RPMI7951 (cell line): Measurements from ENCODE around the gene TENM4. TPM values are rescaled to one million over a fixed set of nuclear protein-coding genes. Genes with fewer than 3 reads are reported as not detected.
A peak's percentile ranks its signal among the peaks of the same experiment; 100 is the strongest.

ENCODE experiments used
- DNase-seq: peaks from one replicate; pipeline ENCODE4 v3.0.0-alpha.2; 2012; ENCODE audit warnings: low read depth
- total RNA-seq: library from RNA; depleted of rRNA; stranded (reverse); fragments of >200 nt; shearing (Covaris generic); gene quantifications from 2 replicates; pipeline ENCODE4 v1.2.3, GENCODE V29; 2014

TENM4 gene
- total RNA-seq, 1 experiment from 2014 or later: 25.1 TPM

DNA sequence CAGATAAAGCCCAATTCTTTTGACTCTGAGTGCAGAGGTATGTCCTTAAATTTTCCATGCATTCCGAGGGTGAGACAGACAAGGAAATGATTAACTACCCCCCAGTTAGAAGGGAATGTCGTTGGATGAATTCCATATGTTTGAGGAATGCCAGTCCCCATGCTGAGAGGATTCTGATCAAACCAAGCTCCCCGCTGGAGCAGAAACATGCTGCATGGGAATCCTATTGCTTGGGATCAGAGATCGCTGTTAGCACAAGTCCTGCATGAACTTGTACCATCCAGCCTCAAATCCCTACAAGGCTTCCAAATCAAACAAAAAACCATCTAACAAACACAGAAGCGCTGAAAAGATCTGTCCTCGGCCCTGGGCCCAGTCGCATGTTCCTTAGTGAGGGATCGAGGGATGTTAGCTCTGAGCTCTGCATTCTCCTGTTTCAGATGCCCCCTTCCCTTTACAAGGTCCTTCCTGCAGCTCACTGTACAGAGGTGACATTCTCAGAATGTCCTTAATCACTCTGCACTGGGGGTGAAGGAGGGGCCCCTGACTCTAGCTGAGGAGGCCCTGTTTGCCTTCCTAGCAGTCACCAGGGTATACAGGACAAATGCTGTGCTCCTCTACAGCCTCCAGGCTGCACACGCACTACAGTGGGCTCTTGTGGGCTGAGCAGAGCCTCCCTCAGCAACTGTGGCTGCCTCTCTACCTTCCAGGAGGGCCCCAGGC lies 353.4 kb downstream of the TENM4 start:
- DNase-seq: peak; percentile 95

DNA sequence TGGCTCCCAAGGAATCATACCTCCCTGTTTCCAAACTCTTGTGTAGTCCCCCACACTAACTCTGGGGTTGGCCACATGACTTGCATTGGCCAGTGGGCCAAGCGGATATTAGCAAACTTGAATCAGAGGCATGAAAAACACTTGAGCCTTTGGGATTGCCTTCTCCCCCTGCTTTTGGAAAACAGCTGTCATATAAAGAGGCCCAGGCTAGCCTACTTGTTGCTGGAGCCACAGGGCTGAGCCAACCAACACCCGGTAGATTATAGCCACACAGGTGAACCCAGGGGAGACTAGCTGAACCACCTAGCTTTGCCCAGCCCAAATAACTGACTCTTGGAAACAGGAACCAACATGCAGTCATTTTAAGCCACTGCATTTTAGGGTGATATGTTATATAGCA lies 354.8 kb downstream of the TENM4 start:
- peak; percentile 44 for DNase-seq

- no peak for DNase-seq
Observed at GRCh38 chr11:79084382-79084781, 356.4 kb downstream of the TENM4 start.

- peak; percentile 65 for DNase-seq
Observed at GRCh38 chr11:79083352-79083751, 357.5 kb downstream of the TENM4 start.

DNA sequence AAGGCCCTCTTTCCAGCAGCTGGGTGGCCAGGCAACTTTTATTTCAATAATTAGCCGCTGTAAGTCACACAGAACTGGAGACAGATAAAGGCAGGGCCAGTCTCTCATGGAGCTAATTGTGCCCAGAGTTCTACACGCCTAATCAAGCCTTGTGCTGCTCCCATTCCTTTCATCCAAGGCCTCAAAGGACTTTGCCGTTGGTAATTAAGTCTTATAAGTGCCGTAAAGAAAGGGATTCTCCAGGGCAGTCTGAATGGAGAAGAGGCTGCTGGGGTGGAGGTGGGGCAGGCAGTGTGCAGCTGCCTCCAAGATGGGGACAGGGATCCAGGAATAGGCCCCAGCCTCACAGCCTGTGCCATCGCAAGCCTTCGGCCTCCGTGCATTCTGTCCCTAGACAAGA lies 357.9 kb downstream of the TENM4 start:
- no peak for DNase-seq

- DNase-seq: no peak
Observed at GRCh38 chr11:79082280-79082679, 358.6 kb downstream of the TENM4 start.

GRCh38 chr11:79081471-79082031 lies 359.3 kb downstream of the TENM4 start:
- peak; percentile 93 for DNase-seq

DNA sequence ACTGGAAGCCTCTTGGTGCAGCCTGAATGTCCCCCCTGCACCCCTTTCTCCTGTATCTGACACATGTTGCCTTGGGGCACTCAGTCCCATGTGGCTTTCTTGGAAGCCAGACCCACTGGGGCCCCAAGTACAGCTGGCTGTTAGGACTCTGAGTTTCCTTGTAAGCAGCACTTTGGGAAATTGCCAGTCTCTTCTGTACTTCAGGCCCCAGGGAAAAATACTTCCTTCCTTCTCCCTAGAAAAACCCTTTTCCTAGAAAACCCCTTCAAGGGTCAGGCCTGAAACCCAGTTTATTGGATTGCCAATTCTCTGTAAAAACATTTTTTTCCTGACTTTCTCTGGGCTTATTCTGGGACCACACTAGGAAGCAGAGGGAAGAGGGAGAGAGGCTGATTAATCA lies 360.3 kb downstream of the TENM4 start:
- DNase-seq: peak; percentile 99

GRCh38 chr11:79078999-79079398 lies 361.8 kb downstream of the TENM4 start:
- no peak for DNase-seq

DNA sequence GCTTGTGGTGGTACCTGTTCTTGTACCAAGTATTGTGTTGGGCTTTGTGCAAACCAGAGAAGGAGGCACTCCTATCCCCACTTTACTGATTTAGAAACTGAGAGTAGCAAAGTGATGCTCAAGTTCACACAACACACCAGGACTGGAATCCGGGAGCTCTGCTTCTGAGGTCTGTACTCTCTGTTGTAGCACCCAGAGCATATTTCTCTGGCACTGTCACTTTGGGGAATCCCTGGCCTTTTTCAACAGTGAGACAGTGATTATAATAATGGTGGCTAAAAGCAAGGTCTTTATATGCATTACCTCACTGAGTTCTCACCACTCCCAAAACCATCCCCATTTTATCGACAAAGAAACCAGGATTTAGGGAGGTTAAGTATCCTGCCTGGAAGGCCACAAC lies 362.4 kb downstream of the TENM4 start:
- no peak for DNase-seq

GRCh38 chr11:79077702-79078330 lies 363.0 kb downstream of the TENM4 start:
- no peak for DNase-seq

DNA sequence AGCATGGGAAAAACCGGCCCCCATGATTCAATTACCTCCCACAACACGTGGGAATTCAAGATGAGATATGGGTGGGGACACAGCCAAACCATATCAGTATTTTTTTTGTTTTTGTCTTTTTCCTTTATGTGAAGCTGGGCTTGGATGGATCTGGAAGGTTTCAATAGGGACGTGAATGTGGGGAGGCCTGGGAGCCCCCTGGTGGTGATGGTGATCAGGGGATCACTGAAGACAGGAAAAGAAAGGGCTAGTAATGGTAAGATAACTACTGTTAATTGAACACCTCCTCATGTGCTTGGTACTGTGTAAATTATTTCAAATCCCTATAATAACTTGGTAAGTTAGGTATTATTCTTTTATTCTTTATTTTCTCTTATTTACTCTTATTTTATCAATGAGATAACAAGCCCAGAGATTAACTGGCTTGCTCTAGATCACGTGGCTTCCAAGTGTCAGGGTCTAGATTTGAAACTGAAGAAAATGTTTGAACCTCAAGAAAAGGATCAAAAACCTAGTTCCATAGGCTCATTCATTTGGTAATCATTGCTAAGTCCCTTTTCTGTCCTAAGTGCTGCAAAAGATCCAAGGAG lies 364.2 kb downstream of the TENM4 start:
- peak; percentile 62 for DNase-seq

DNA sequence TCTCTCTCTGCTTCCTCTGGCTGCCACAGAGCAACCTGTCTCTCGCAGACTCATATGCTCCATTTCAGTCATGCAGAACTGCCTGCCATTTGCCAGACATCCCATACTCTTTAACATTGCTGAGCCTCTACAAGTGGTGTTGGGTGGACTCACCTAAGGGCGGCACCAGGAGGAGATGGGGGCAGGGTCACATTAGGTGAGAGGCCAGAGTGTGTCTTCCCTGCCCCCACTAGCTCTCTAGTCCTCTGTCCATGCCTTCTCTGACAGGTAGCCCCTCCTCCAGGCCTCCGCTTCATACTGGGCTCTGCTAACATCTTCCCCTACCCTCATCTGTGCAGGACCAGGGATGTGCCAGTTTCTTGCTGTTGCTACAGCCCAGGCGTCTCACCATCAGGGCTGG lies 366.3 kb downstream of the TENM4 start:
- DNase-seq: no peak

DNA sequence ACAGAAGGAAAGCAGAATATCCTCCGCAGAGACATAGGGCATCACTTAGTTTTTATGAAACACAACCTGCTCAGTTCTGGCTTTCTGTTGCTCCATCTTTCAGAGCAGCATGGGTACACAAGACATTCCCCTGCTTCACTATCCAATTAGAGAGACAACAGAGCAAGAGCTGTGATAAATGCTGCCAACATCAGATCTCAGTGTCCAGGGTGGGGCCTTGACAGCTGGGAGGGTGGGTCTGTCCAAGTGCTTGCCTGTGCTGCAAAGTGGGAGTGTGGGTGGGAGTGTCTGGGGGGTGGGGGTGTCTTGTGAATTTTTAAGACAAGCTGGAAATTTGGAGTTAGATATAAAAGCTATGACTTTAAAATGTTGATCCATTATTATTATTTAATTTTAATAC lies 369.6 kb downstream of the TENM4 start:
- no peak for DNase-seq

DNA sequence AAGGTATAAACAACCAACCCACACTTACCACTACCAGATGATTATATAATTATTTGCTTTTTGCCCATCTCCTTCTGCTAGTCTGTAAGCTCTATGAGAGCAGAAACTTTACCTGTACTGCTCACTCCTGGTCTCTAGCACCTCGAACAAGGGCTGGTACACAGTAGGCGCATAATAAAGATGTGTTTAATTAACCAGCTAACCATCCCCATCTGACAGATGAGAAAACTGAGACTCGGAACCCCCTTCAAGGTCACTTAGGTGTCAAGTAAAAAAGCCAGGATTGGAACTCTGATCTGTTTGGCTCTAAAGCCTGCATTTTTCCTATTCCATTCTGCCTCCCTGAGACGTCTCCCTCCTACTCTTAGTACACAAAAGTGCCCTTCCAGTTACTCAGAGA lies 370.3 kb downstream of the TENM4 start:
- no peak for DNase-seq

DNA sequence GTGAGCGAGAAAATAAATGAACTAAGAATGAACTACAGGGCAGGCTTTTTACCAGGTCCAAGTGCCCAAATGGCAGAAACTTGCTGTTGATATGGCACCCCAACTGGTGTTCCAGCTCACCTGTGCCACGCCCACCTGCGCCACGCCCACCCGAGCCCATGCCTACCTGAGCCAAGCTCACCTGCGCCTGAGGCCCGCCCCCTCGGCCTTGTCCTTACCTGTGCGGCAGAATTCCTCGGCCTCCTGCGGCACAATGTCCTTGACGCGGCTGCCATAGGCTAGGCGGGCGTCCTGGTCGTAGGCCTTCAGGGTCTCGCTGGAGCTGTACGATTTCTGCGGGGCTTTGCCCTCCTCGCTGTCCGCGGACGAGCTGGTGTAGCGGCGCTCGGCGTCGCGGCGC lies 371.3 kb downstream of the TENM4 start:
- no peak for DNase-seq

GRCh38 chr11:79068356-79068755 lies 372.5 kb downstream of the TENM4 start:
- DNase-seq: no peak

DNA sequence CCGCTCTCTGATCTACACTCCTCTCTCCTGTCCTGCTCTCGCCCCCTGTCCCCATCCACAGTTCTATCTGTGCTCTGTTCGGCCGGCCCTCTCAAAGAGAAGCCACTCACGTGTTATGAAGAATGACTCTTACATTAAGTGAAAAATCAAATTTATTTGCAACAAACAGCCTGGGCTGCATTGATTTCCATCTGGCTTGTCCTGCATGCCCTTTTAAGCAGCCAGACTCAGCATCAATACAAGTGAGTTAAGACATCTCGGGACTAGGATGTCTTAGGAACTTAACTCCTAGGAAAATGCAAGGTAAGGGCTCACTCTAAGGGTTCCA lies 373.5 kb downstream of the TENM4 start:
- DNase-seq: no peak

DNA sequence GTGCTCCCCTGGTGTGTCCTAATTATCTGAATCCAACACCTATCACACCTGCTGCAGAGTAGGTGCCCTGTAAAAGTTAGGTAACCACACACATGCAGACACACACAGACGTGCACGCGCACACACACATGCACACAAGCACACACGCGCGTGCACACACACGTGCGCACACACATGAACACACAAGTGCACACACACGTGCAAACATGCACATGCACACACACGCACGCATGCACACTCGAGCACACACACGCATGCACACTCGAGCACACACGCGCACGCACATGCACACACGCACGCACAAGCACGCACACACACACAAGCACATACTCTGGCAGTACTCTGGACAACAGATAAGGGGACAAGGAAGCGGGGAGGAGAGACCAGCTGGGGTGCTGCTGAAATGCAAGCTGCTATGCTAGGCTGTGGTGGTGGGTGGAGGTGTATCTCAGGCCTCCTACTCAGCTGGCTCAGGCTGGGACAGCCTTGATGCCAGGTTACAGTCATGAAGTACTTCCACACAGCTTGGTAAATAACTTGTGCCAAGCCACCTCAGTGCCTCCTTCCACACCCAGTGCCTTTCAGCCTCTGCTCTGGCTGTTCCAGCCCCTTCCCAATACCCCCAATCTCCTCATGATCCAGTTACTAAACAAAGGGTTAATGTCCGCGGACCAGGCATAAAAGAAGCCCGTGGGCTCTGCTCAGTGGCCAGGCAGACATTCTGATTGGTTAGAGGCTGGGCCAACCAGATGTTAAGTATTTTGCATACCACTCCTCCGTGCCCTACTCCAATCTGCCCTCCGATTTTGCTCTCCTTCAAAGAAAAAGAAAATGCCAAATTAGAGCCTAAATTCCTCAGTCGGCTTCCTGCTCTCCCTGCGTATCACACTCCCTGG lies 374.1 kb downstream of the TENM4 start:
- DNase-seq: peak; percentile 49

- peak; percentile 60 for DNase-seq
Observed at GRCh38 chr11:79062814-79063762, 377.7 kb downstream of the TENM4 start.
